ENCODE measurements around the gene MCTP1.

Gene MCTP1

GRCh38 chr5:95075111-95075510 lies 209.8 kb downstream of the MCTP1 start:
- DNase-seq (ENCODE audit: low read depth in 2 of 2), result no peak

DNA sequence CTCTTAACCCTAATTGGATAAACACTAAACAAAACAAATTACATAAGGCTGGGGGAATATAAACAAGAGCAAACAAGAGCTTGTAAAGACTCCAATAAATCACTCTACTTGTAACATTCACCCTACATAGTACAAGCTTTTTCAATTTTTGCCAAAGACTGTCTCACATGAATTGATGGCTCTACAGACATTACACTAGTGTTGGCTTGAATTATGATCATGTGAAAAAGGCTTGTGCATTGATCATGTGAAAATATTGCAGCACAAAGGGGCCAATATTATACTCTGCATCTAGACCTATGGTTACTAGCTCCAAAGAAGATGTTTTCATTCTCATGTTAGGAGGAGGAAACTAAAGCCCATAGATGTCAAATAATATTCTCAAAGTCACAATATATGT lies 212.6 kb downstream of the MCTP1 start:
- DNase-seq (ENCODE audit: low read depth in 2 of 2), result no peak

GRCh38 chr5:95070866-95071265 lies 214.0 kb downstream of the MCTP1 start:
- no peak for DNase-seq (ENCODE audit: low read depth in 2 of 2)

DNA sequence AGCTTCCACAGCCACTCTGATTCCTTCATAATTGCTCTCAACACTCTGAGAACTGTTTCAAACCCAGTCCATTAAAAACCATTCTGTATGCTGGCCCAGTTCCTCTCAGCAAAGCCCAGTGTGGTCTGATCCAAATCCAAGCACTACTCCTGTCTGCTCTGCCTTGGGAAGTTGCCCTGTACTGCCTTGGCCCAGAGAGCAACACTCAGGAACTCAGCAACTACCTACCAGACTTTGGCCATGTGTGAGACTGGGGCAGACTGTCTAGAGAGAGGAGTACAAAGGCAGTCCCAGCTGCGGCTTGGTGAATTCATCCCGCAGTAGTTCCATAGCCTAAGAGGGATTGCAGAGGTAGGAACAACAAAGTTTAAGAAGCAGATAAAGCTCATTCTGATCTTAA lies 214.4 kb downstream of the MCTP1 start:
- no peak for DNase-seq (ENCODE audit: low read depth in 2 of 2)

GRCh38 chr5:95069948-95070347 lies 214.9 kb downstream of the MCTP1 start:
- no peak for DNase-seq (ENCODE audit: low read depth in 2 of 2)

DNA sequence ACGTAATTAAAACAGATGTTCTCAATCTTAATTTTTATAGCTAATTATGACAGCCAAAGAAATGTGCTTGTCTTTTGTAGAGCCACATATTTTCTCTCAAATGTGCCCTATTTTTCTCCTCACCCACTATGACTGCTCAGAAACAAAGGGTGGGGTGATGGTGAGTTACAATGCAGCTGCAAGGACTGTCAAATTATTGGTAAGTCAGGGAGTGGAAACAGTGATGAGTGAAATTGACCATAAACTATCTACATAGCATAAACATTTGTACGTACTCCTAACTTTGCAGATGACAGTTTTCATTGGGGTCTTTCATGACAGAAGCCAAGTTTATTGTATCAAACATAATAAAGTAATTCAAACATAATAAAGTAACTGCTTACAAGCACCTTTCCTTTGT lies 215.9 kb downstream of the MCTP1 start:
- DNase-seq (ENCODE audit: low read depth in 2 of 2), result no peak

- DNase-seq (ENCODE audit: low read depth in 2 of 2), result no peak
Observed at GRCh38 chr5:95068289-95068910, 216.5 kb downstream of the MCTP1 start.

- no peak for DNase-seq (ENCODE audit: low read depth in 2 of 2)
Observed at GRCh38 chr5:95066048-95066447, 218.8 kb downstream of the MCTP1 start.

DNA sequence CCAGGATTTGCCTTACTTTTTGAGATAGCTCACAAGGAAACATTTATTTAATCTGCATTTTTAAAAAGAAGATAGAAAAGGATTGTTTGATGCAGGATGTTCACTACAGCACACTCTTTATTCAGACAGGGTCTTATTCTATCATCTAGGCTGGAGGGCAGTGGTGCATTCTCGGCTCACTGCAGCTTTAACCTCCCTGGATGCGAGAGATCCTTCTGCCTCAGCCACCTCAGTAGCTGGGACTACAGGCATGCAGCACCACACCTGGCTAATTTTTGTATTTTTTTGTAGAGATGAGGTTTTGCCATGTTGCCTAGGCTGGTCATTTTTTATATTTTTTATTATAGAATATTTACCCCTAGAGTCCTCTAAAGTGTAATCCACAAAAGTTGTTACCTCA lies 221.4 kb downstream of the MCTP1 start:
- no peak for DNase-seq (ENCODE audit: low read depth in 2 of 2)

GRCh38 chr5:95060098-95060497 lies 224.8 kb downstream of the MCTP1 start:
- DNase-seq (ENCODE audit: low read depth in 2 of 2), result no peak

- no peak for DNase-seq (ENCODE audit: low read depth in 2 of 2)
Observed at GRCh38 chr5:95059636-95060035, 225.3 kb downstream of the MCTP1 start.

DNA sequence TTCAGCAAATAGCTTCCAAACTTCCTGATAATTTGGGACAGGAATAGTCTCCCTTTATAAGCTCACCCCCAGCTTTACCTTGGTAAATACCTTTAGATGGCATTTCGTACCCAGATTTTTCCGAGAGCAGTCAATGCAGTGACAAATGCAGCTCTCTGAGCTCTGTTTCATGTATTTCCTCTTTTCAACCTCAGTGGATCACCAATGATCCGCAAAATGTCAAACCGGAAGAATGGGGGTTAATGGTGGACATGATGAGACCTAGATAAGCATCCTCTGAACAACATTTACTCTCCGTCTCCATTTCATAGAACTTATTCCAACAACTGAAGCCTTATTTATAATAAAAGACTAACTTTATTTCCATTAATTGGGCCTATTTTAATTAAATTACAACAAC lies 227.3 kb downstream of the MCTP1 start:
- no peak for DNase-seq (ENCODE audit: low read depth in 2 of 2)

GRCh38 chr5:95053253-95053652 lies 231.6 kb downstream of the MCTP1 start:
- no peak for DNase-seq (ENCODE audit: low read depth in 2 of 2)

DNA sequence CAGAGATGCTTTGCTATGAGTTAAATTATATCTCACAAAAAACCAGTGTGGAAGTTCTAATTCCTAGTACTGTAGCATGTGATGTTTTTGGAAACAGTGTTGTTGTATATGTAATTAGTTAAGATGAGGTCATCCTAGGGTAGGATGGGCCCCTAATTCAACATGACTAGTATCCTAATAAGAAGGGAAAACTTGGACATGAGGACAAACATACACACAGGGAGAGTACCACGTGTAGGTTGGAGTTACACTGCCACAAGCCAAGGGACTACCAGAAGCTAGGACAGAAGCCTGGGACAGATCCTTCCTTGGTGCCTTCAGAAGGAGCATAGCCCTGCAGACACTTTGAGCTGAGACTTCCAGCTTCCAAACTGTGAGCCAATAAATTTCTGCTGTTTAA lies 234.2 kb downstream of the MCTP1 start:
- DNase-seq (ENCODE audit: low read depth in 2 of 2), result no peak

DNA sequence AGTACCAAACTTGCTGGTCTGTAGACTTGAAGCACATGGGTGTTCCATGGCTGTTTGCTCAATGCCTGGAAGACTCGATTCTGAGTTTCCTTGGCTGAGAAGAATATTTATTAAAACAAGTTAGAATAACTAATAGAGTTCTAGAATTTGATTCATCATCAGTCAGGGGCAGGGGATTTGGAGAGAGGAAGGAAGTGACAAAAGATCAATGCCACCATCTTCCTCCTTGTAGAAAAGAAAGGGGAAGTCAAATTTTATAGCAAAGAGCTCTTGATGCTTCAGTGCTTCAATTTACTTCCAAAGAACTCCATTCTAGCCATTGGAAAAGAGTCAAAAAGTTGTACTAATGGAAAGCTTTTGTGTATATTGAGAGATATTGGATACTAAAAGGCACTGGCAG lies 236.3 kb downstream of the MCTP1 start:
- no peak for DNase-seq (ENCODE audit: low read depth in 2 of 2)

DNA sequence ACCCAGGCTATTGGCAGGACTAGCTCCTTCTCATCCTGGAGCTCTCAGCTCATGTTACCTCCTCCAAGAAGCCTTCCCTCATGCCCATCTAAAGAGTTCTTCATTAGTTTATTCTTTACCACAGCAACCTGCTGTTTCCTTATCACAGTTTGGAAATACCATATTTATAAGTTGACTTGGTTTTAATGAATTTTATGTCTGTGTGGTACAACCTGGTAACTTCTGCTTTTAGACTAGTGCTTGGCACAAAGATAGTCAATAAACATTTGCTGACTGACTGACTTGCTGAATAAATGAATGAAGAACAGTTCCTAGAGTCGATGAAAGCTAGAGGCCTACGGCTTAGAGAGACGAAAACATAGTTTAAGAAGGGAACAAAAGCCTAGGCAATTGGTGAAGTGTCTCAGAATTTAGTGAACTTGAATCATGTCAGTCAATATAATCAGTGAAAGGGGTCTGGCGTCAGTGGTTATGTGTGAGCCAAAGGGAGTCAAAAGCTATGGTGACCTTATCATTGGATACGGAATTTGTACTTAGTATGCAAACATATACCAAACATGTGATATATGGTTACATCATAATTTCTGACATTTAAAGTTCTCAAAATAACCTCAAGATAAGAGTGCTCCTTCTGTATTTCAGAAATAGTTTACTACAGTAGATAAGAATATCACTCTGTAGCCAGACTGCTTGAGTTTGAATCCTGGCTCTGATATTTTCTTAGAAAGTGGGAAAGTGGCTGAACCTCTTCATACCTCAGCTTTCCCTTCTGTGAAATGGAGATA lies 239.5 kb downstream of the MCTP1 start:
- no peak for DNase-seq (ENCODE audit: low read depth in 2 of 2)

DNA sequence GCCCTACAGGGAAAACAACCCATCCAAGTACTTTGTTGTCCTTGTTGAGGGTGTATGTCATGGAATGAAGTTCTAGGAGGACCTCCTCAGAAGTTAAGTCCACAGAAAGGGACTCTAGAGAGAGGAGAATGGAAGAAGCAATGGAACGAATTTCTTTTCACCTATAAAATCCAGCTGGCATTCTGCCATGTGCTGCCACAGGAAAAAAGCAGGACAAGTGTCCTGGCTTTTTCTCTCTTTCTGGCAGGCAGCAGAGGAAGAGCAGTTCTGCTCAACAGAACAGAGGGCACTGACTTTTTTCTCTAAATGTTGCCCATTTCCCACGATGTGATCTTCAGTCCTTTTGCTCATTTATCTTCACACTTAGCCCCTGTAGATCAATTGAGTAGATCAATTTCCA lies 240.8 kb downstream of the MCTP1 start:
- DNase-seq (ENCODE audit: low read depth in 2 of 2), result no peak

- DNase-seq (ENCODE audit: low read depth in 2 of 2), result no peak
Observed at GRCh38 chr5:95043648-95044047, 241.2 kb downstream of the MCTP1 start.

DNA sequence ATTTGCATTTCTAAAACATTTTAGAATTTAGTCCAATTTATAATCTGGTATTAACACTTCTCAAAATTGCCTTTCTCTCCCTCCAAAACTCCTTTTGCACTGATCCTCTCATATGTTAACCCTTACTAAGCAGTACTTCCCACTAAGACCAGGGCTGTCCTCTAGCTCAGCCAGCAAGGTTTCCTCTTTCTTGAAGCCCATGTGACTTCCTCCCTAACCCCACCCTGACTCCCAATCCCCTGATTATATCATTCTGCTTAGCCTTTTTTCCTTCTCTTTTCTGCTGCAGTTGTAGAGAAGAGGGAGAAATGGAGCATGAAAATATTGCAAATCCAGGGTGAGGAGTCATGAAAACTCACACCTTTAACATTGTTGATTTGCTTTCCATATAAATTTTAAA lies 241.7 kb downstream of the MCTP1 start:
- DNase-seq (ENCODE audit: low read depth in 2 of 2), result no peak

DNA sequence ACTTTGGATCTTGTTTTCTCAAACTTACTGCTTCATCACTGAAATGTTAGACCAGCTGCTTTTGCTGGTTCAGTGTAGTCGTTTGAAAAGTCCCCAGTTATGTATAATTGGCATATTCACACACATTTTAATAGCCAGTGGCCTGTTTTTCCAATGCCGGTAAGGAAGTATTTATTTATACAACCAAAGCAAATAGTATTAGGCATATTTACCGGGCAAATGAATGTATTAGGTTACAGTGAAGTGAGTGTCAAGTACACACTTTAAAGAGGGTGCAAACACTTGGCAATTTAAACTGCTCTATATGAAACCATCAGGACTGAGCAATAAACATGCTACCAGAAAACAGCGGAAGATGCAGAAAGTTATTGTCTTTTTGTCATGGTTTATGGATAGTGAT lies 242.9 kb downstream of the MCTP1 start:
- no peak for DNase-seq (ENCODE audit: low read depth in 2 of 2)

DNA sequence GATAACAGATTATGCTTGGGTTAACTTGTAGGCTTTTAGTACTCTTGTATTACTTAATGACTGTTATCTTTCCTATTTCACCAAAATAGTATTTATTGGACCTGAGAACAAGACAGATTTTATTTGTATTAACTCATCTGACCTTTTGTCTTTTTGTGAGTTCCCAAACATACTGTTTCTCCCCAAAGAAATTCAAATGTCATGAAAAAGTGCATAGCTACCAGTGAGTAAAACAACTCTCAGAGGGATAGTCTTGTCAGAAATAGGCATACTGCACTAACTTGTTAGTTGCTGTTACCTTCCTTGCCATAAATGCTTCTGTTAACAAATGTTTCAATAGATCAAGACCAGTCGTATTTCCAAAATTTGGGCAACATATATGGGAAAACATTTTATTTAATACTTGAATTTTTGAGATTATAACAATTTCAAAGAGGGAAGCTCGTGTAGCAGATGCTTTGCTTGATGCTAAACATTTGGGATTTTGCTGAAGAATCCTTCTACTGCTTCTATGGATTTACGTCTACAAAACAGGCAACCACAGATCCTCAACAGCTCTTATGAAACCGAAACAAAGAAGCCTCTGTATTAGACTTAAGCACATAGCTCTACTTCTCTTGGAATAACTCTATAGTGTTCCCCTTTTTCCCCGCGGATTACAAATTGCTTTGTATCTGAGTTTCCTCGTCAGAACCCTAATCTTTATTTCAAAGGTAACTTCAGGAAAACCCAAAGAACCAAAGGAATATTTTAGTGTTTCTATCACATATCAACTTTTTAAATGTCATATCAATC lies 248.8 kb downstream of the MCTP1 start:
- DNase-seq (ENCODE audit: low read depth in 2 of 2), result no peak

DNA sequence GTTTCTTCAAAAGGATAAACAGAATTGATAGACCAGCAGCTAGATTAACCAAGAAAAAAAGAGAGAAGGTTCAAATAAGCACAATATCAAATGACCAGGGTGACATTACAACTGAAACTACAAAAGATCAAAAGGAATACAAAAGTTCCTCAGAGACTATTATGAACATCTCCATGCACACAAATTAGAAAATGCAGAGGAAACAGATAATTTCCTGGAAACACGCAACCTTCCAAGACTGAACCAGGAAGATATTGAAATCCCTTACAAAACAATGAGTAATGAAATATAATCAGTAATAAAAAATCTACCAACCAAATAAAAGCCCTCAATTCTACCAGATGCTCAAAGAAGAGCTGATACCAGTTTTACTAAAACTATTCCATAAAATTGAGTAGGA lies 252.1 kb downstream of the MCTP1 start:
- DNase-seq (ENCODE audit: low read depth in 2 of 2), result no peak

Measured in stimulated activated CD4-positive, alpha-beta T cell treated with anti-CD3 and anti-CD28 coated beads, Interleukin-12 subunit alpha, Interleukin-12 subunit beta, amount 100 ng/mL, for 24 hours (primary cell).